GM19452 (cell line): ENCODE measurements around the gene LY6G5C.
A peak's percentile ranks its signal among the peaks of the same experiment; 100 is the strongest.

Experiments used
- ATAC-seq: cut with Tn5 transposase; IDR thresholded peaks from one replicate; pipeline ENCODE4 v1.9.1; 2021; ENCODE audit not compliant: unreplicated experiment

Gene LY6G5C

GRCh38 chr6:31663126-31663960 lies 17.5 kb downstream of the LY6G5C start:
- no peak for ATAC-seq

GRCh38 chr6:31662124-31662723 lies 18.6 kb downstream of the LY6G5C start:
- ATAC-seq = no peak

DNA sequence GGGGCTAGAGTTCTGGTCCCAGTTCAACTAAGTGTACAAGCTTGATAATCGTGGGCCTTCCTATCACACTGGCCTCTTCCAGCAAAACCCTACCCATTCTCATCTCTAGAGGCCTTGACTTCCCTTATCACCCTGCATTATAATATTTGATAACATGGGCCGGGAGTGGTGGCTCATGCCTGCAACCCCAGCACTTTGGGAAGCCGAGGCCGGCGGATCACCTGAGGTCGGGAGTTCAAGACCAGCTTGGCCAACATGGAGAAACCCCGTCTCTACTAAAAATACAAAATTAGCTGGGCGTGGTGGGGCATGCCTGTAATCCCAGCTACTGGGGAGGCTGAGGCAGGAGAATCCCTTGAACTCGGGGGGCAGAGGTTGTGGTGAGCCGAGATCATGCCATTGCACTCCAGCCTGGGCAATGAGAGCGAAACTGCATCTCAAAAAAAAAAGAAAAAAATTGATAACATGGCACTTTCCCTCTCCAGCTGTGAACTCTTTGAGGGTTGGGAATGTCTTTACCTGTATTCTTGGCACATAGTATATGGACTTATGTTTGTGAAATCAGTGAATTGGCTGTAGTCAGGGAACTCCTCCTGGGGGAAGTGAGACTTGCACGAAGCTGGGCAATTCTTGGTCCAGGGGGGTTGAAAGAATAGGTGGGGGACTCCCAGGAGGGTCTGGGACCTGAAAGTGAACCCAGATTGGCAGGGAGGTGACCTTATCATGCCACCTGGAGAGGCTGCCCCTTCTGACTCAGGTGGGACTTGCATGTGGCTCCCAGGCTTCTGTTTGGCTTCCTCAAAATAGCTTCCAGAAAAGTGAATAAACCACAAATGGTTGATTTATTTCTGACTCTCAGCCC lies 19.4 kb downstream of the LY6G5C start:
- no peak for ATAC-seq

GRCh38 chr6:31660381-31661261 lies 20.2 kb downstream of the LY6G5C start, which contains the start of gene C6orf47:
C6orf47 (minus strand) TSS chr6:31660778; CDS start chr6:31659947, 831 bp downstream.
- no peak for ATAC-seq

DNA sequence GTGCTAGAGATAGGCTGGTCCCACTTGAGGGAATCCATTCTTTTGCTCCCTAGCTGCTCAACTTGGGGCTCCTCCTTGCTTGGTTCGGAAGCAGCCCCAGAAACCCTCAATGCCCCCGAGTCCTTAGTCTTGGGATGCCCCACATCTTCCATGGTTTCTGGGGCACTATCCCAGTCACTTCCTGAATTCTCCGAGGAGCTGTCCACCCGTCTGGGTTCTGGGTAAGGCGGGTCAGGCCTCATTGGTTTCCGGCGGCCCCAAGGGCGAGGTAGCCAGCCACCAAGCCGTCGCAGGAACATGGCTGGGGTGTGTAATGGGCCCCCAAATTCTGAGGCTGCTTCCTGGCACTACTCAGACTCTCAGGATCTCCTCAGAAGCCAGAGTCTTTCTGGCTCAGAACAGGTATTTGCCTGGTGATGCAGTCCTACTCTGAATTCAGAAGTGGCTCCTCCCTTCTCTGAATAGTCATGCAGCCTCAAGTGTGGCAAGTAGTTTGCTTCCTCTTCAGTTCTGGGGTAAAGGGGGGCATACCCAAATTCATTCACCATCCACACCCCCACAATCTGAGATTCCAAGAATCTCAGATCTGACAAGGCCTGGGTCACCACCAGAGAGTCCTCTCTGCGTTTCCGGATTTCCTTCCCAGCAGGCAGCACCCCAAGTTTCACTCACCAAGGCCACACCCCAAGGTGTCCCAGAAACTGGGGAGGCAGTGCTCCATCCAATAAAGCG lies 21.1 kb downstream of the LY6G5C start:
- ATAC-seq = no peak

- ATAC-seq = no peak
Measured at GRCh38 chr6:31658983-31659648, 21.8 kb downstream of the LY6G5C start.

GRCh38 chr6:31658158-31658688 lies 22.6 kb downstream of the LY6G5C start:
- ATAC-seq = no peak

DNA sequence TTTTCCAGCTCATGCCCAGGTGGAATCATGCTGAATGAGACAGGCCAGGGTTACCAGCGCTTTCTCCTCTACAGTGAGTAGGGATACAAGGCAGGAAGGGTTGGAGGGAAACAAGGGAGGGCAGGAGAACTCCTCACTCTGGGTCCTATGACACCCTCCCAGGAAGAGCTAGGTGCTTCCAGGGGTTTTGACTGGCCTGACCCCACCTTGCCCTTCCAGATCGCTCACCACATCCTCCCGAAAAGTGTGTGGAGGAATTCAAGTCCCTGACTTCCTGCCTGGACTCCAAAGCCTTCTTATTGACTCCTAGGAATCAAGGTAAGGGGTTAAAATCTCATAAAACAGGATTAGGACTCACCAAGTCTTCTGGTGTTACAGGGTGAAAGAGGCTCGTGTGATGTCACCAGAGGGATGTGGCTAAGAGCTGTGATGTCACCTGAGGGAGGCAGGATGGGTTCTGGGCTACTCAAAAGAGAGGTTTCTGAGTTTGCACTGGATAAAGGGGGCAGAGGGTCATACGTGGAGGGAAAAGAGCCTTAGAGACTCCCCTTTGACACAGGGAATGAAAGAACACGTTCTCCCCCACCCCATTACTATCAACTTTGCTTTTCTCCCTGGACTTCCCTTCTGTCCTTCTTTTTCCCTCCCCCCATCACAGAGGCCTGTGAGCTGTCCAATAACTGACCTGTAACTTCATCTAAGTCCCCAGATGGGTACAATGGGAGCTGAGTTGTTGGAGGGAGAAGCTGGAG lies 23.3 kb downstream of the LY6G5C start:
- no peak for ATAC-seq

- no peak for ATAC-seq
Measured at GRCh38 chr6:31655349-31656237, 25.3 kb downstream of the LY6G5C start, which contains the start of gene APOM. APOM (plus strand) TSS chr6:31655894; CDS start chr6:31655967, 73 bp downstream.

DNA sequence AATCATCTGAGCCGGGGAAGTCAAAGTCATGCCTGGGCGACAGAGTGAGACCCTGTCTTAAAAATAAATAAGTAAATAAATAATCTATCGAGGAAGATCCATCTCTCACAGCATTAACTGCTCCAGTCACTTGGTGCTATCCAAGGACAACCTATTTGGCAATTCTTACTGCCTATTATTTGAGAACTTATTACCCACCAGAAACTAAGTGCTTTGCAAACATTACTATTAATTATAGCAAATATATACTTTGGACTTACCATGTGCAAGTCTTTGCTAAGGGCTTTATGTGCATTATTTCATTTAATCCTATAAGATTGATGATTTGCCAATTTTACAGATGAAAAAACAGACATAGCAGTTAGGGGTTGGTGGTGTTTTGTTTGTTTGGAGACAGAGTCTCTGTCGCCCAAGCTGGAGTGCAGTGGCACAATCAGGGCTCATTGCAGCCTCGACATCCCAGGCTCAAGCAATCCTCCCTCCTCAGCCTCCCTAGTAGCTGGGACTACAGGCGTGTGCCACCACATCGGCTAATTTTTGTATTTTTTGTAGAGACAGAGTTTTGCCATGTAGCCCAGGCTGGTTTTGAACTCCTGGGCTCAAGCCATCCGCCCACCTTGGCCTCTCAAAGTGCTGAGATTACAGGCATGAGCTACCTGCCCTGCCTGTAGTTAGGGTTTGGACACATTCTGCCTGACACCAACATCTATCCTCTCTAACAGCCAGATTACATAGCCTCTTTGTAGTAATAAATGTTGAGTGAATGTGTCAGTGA lies 26.1 kb downstream of the LY6G5C start:
- ATAC-seq = no peak

DNA sequence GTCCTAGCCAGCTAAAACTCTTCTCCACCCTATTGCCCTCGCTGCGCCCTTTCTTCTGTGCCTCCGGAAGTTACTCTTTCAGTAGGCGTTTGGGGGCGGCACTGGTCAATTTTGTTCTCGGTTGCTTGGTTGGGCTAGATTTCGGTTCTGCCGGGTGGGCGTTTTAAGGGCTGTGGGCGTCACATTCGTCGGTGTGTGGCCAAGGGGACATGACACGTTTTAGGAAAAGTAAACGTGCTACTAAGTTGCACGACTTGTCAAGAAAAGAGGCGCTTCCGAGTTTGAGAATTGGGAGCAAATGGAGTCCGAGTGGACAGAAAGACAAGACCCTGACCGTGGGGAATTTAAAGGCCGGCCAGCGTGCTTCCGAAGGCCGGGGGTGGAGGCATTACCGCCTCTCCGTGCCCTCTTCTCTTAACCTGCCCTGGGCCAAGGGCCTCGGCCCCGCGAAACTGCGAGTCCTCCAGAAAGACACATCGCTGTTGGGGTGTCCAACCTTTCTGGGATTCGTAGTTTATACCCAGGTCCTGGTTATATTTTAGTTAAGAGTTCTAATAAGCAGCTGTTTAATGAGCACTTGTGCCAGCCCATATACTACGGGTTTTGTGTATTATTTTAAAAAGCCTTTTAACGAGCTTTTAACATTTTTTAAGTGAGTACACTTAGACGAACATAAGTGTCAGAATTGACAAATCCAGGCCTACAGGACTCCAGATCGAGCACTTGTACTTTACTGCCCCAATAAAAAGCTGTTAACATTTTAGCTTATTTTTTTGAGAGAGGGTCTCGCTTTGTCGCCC lies 27.7 kb downstream of the LY6G5C start:
- peak; percentile 52 for ATAC-seq

DNA sequence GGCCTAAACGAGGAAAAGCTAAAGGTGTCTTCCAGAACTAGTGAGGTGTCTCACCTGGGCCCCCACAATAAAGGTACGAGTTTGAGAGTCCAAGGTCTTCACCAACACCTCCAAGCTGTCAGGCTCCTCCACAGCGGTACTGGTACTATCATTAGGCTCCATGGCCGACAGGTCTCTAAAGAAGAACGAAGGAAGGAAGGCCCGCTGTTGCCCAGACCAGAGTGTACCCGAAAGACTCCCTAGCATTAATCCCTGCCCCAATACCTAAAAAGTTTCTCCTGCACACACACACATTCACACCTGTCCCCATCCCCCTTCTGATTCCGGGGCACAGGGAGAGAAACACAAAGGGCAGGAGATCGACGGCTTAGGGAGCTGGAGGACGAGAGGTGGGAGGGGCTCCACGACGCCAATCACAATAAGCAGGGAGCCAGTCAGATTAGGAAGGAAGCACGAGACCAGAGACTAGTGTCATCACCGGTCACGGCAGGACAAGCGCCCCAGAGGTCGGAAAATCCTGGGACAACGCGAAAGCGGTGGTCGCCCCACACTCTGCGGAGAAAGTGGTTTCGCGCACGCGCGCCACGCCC lies 29.2 kb downstream of the LY6G5C start:
- ATAC-seq = peak; percentile 19

DNA sequence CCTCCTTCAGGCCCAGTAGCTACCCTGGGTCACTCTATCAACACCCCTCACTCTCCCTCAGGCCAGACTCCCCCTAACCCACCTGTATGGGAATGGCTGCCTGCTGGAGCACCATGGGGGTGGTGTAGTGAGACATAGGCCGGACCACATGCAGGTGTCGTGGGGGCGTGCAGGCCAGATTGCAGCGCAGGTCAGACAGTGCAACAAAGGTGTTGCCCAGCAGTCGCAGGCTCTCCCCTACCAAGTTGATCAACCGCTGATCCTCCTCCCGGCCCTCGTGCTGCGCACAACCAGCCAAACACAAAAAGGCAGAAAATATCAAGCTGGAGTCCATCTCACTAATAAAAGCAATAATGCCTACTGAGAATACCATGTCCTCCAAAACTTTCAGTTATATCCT lies 35.5 kb downstream of the LY6G5C start:
- ATAC-seq = no peak

DNA sequence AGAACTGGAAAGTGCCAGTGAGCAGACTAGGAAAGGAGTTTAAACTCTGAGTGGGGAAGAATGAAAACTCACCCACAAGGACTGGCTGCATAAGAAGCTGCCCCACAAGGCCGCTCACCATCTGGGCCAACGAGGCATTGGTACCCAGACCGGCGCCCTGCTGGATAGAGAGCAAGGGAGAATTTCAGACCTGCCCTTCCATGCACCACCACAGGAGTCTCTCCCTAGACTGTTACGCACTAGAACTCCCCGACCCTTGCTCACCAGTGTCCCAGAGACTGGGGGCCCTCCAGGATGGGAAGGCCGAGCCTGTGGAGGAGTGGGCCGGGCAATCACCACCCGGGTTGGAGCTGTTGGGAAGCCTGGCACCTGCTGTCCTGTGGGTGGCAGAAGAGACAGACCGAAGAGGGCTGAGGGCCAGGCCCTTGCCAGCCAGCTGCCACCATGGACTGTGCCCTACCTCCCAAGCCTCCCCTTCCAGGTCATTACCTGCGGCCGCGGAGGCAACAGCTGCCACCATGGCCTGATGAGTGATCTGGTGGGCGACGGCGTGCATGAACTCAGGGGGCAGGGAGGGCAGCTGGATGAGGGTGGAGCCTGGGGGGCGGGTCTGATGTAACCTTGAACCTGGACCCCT lies 36.9 kb downstream of the LY6G5C start:
- ATAC-seq = no peak
